ENCODE results near the gene LASP1.

DNA sequence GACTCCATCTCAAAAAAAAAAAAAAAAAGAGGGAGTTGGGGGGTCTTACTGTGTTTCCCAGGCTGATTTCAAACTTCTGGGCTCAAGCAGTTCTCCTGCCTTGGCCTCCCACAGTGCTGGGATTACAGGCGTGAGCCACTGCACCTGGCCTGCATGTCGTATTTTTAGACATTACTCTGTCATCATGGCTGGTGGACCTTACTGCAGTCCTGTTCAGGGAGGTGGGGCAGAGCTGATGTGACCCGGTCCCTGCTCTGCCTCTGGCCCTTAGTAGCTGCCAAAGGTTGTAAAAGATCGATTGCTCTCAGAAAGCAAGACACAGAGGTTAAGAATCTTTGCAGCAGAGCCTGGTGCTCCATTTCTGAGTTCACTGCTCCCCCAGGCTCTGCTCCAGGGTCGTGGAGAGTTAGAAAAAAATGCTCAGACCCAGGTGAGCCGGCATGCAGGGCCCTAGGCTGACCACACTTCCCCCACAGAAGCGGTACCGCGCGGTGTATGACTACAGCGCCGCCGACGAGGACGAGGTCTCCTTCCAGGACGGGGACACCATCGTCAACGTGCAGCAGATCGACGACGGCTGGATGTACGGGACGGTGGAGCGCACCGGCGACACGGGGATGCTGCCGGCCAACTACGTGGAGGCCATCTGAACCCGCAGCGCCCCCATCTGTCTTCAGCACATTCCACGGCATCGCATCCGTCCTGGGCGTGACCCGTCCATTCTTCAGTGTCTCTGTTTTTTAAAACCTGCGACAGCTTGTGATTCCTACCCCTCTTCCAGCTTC lies 48.5 kb downstream of the LASP1 start:
- TF ChIP-seq EZH2 (IDR thresholded peaks at IDR 0.05; ENCODE audit: borderline replicate concordance, insufficient read depth, low read length, poor library complexity, severe bottlenecking) (no peak), TAF1 (IDR thresholded peaks at IDR 0.05; ENCODE audit: low read depth) (no peak), EP300 (conservative IDR thresholded peaks at IDR 0.05; ENCODE audit: poor library complexity, severe bottlenecking) (no peak)
- TF ChIP-seq, protein P1, sequence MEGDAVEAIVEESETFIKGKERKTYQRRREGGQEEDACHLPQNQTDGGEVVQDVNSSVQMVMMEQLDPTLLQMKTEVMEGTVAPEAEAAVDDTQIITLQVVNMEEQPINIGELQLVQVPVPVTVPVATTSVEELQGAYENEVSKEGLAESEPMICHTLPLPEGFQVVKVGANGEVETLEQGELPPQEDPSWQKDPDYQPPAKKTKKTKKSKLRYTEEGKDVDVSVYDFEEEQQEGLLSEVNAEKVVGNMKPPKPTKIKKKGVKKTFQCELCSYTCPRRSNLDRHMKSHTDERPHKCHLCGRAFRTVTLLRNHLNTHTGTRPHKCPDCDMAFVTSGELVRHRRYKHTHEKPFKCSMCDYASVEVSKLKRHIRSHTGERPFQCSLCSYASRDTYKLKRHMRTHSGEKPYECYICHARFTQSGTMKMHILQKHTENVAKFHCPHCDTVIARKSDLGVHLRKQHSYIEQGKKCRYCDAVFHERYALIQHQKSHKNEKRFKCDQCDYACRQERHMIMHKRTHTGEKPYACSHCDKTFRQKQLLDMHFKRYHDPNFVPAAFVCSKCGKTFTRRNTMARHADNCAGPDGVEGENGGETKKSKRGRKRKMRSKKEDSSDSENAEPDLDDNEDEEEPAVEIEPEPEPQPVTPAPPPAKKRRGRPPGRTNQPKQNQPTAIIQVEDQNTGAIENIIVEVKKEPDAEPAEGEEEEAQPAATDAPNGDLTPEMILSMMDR (IDR thresholded peaks at IDR 0.05; ENCODE audit: poor library complexity, severe bottlenecking): no peak

Measured in neural cell (in vitro differentiated cells).